ENCODE results near the gene MRC2.

DNA sequence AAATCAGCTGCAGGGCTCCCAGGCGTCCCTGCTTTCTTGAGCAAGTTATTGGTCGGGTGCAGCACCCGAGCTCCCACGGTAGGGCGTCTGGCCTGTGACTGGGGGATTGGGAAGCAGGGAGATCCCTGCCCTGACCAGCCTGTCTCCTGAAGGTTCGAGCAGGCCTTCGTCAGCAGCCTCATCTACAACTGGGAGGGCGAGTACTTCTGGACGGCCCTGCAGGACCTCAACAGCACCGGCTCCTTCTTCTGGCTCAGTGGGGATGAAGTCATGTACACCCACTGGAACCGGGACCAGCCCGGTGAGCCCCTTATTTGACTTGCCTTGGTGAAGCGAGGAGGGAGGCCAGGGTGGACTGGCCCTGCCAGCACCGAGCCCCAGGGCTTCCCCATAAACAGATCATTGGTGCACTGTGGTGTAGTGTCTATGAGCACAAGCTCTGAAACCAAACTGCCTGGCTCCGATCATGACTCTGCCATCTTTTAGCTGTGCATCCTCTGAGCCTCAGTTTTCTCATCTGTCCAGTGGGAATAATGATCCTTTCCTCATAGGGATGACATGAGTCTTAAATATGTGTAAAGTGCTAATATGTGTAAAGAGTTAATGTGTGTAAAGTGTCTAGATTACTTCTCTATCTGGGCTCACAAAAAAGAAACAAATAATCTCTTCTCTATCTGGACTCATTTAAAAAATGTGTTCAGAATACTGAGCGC lies 48.9 kb downstream of the MRC2 start:
- TF ChIP-seq ZNF121 (CRISPR knock-in tag; IDR thresholded peaks at IDR 0.05) (no peak), ARID2 (CRISPR knock-in tag; IDR thresholded peaks at IDR 0.05; ENCODE audit: borderline replicate concordance) (no peak), RAD21 (CRISPR knock-in tag; IDR thresholded peaks at IDR 0.05) (no peak), CTCF (CRISPR knock-in tag; IDR thresholded peaks at IDR 0.05) (no peak), ELF3 (CRISPR knock-in tag; IDR thresholded peaks at IDR 0.05) (no peak), POLR2A (IDR thresholded peaks at IDR 0.05; ENCODE audit: insufficient read depth in 1 of 2, low read depth in 2 of 2, low read length in 2 of 2) (no peak), CHD4 (IDR thresholded peaks at IDR 0.05; ENCODE audit: borderline replicate concordance, low read length) (no peak), RNF2 (conservative IDR thresholded peaks at IDR 0.05; ENCODE audit: low read depth) (no peak), PHF20 (CRISPR knock-in tag; IDR thresholded peaks at IDR 0.05) (no peak), E2F1 (CRISPR knock-in tag; IDR thresholded peaks at IDR 0.05) (no peak), ZNF274 (CRISPR knock-in tag; IDR thresholded peaks at IDR 0.05) (no peak), MTA3 (CRISPR knock-in tag; IDR thresholded peaks at IDR 0.05) (no peak)
- TF ChIP-seq, protein P1, sequence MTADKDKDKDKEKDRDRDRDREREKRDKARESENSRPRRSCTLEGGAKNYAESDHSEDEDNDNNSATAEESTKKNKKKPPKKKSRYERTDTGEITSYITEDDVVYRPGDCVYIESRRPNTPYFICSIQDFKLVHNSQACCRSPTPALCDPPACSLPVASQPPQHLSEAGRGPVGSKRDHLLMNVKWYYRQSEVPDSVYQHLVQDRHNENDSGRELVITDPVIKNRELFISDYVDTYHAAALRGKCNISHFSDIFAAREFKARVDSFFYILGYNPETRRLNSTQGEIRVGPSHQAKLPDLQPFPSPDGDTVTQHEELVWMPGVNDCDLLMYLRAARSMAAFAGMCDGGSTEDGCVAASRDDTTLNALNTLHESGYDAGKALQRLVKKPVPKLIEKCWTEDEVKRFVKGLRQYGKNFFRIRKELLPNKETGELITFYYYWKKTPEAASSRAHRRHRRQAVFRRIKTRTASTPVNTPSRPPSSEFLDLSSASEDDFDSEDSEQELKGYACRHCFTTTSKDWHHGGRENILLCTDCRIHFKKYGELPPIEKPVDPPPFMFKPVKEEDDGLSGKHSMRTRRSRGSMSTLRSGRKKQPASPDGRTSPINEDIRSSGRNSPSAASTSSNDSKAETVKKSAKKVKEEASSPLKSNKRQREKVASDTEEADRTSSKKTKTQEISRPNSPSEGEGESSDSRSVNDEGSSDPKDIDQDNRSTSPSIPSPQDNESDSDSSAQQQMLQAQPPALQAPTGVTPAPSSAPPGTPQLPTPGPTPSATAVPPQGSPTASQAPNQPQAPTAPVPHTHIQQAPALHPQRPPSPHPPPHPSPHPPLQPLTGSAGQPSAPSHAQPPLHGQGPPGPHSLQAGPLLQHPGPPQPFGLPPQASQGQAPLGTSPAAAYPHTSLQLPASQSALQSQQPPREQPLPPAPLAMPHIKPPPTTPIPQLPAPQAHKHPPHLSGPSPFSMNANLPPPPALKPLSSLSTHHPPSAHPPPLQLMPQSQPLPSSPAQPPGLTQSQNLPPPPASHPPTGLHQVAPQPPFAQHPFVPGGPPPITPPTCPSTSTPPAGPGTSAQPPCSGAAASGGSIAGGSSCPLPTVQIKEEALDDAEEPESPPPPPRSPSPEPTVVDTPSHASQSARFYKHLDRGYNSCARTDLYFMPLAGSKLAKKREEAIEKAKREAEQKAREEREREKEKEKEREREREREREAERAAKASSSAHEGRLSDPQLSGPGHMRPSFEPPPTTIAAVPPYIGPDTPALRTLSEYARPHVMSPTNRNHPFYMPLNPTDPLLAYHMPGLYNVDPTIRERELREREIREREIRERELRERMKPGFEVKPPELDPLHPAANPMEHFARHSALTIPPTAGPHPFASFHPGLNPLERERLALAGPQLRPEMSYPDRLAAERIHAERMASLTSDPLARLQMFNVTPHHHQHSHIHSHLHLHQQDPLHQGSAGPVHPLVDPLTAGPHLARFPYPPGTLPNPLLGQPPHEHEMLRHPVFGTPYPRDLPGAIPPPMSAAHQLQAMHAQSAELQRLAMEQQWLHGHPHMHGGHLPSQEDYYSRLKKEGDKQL (CRISPR knock-in tag; IDR thresholded peaks at IDR 0.05; ENCODE audit: low read depth), result no peak
- TF ChIP-seq, protein P2, sequence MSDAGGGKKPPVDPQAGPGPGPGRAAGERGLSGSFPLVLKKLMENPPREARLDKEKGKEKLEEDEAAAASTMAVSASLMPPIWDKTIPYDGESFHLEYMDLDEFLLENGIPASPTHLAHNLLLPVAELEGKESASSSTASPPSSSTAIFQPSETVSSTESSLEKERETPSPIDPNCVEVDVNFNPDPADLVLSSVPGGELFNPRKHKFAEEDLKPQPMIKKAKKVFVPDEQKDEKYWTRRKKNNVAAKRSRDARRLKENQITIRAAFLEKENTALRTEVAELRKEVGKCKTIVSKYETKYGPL (CRISPR knock-in tag; IDR thresholded peaks at IDR 0.05), result no peak

Data from HepG2 (cell line).